ENCODE data around the gene UBXN11.

The UBXN11 gene

DNA sequence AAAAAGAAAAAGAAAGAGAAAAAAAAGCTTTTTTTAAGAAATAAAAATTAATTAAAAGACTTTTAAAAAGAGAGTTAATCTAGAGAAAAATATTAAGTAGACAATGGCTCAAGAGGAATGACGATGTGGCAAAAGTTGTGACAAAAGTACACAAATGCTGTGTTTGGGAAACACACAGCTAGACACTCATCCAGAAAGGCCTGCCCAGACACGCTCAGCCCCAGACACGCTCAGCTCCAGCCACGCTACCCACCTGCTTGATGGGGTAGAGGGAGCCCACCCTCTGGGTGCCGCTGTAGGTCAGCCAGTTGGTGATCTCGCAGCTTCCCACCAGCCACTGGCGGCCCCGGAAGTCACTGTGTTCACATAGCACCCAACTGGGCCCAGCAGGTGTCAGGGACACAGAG is 21.5 kb upstream of the UBXN11 start:
- no peak for TF ChIP-seq SIN3A (IDR thresholded peaks at IDR 0.05; ENCODE audit: borderline replicate concordance, insufficient read depth, low read length)
- no peak for TF ChIP-seq POLR2AphosphoS5 (IDR thresholded peaks at IDR 0.05; ENCODE audit: low read depth, low read length)
- TF ChIP-seq, protein P1, sequence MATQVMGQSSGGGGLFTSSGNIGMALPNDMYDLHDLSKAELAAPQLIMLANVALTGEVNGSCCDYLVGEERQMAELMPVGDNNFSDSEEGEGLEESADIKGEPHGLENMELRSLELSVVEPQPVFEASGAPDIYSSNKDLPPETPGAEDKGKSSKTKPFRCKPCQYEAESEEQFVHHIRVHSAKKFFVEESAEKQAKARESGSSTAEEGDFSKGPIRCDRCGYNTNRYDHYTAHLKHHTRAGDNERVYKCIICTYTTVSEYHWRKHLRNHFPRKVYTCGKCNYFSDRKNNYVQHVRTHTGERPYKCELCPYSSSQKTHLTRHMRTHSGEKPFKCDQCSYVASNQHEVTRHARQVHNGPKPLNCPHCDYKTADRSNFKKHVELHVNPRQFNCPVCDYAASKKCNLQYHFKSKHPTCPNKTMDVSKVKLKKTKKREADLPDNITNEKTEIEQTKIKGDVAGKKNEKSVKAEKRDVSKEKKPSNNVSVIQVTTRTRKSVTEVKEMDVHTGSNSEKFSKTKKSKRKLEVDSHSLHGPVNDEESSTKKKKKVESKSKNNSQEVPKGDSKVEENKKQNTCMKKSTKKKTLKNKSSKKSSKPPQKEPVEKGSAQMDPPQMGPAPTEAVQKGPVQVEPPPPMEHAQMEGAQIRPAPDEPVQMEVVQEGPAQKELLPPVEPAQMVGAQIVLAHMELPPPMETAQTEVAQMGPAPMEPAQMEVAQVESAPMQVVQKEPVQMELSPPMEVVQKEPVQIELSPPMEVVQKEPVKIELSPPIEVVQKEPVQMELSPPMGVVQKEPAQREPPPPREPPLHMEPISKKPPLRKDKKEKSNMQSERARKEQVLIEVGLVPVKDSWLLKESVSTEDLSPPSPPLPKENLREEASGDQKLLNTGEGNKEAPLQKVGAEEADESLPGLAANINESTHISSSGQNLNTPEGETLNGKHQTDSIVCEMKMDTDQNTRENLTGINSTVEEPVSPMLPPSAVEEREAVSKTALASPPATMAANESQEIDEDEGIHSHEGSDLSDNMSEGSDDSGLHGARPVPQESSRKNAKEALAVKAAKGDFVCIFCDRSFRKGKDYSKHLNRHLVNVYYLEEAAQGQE (IDR thresholded peaks at IDR 0.05; ENCODE audit: insufficient read depth in 1 of 2, low read depth in 2 of 2, low read length in 2 of 2) = no peak
- no peak for TF ChIP-seq TAF1 (IDR thresholded peaks at IDR 0.05; ENCODE audit: borderline replicate concordance, insufficient read depth, low read length)
- no peak for TF ChIP-seq FOXP2 (optimal IDR thresholded peaks at IDR 0.05; ENCODE audit: borderline replicate concordance, extremely low read depth, extremely low read length, insufficient read depth)

DNA sequence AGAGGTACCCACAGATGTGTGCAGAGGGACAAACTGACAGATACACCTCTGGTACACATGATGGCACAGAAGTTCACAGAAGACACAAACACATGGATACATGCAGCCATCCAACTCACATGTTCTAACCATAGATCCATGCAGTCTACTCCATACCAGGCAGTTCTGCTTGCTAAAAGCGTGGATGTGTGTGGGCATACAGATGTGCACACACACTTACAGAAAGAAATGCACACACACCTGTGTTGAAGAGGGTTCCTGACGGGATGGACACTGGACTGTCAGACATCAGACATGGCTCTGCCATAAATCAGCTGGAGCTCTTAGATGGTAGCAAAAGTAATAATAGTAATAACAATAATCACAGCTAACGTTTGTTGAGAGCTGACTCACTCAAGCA is 18.1 kb upstream of the UBXN11 start:
- TF ChIP-seq SIN3A (IDR thresholded peaks at IDR 0.05; ENCODE audit: borderline replicate concordance, insufficient read depth, low read length) (no peak), TAF1 (IDR thresholded peaks at IDR 0.05; ENCODE audit: borderline replicate concordance, insufficient read depth, low read length) (no peak), POLR2AphosphoS5 (IDR thresholded peaks at IDR 0.05; ENCODE audit: low read depth, low read length) (no peak), FOXP2 (optimal IDR thresholded peaks at IDR 0.05; ENCODE audit: borderline replicate concordance, extremely low read depth, extremely low read length, insufficient read depth) (no peak)
- TF ChIP-seq, protein P1 (IDR thresholded peaks at IDR 0.05; ENCODE audit: insufficient read depth in 1 of 2, low read depth in 2 of 2, low read length in 2 of 2) = no peak

DNA sequence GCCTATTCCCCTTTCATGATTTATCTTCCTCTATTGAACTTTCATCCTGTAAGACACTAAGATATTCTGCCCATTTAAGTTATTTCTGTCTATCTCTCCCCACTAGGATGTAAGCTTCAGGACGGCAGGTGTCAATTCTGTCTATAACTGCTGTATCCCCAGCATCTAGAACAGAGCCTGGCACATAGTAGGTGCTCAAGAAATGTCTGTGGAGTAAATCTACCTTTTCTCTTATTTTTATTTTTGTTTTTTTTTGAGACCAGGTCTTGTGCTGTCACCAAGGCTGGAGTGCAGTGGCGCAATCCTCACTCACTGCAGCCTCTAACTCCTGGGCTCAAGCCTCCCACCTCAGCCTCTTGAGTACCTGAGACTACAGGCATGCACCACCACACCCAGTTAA is 16.9 kb upstream of the UBXN11 start:
- TF ChIP-seq SIN3A (IDR thresholded peaks at IDR 0.05; ENCODE audit: borderline replicate concordance, insufficient read depth, low read length) (no peak), FOXP2 (optimal IDR thresholded peaks at IDR 0.05; ENCODE audit: borderline replicate concordance, extremely low read depth, extremely low read length, insufficient read depth) (no peak), POLR2AphosphoS5 (IDR thresholded peaks at IDR 0.05; ENCODE audit: low read depth, low read length) (no peak), TAF1 (IDR thresholded peaks at IDR 0.05; ENCODE audit: borderline replicate concordance, insufficient read depth, low read length) (no peak)
- TF ChIP-seq, protein P1 (IDR thresholded peaks at IDR 0.05; ENCODE audit: insufficient read depth in 1 of 2, low read depth in 2 of 2, low read length in 2 of 2) = no peak

DNA sequence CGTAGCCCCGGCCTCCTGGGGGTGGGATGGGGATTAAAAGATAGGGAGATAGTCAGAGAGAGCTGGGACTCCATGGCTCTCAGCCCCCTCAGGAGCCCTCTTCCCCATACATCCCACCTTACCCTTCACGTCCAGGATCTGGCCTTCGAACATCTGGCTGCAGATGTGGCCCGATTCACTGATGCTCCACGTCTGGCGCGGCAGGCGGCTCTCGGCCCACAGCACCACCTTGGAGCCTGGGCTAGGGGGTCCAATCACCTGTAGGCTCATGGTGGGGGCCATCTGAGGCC is 15.6 kb upstream of the UBXN11 start:
- TF ChIP-seq SIN3A (IDR thresholded peaks at IDR 0.05; ENCODE audit: borderline replicate concordance, insufficient read depth, low read length) = no peak
- TF ChIP-seq TAF1 (IDR thresholded peaks at IDR 0.05; ENCODE audit: borderline replicate concordance, insufficient read depth, low read length) = no peak
- TF ChIP-seq FOXP2 (optimal IDR thresholded peaks at IDR 0.05; ENCODE audit: borderline replicate concordance, extremely low read depth, extremely low read length, insufficient read depth) = no peak
- no peak for TF ChIP-seq POLR2AphosphoS5 (IDR thresholded peaks at IDR 0.05; ENCODE audit: low read depth, low read length)
- TF ChIP-seq, protein P1 (IDR thresholded peaks at IDR 0.05; ENCODE audit: insufficient read depth in 1 of 2, low read depth in 2 of 2, low read length in 2 of 2) = no peak

Data from PFSK-1 (cell line).